Daoy (cell line): ENCODE data around the gene CREB5. TPM values are rescaled to one million over a fixed set of nuclear protein-coding genes. Genes with fewer than 3 reads are reported as not detected.
A peak's percentile ranks its signal among the peaks of the same experiment; 100 is the strongest.
"Not testable (repeated sequence)": the region's sequence is repeated elsewhere in the genome, so short reads cannot be mapped to it uniquely, and the experiment has no call there.

ENCODE experiments used
- DNase-seq: peaks from one replicate; pipeline ENCODE4 v3.0.0-alpha.2; 2015; ENCODE audit warnings: low read depth
- total RNA-seq: library from RNA; depleted of rRNA; stranded (reverse); fragments of >200 nt; shearing (Covaris generic); gene quantifications from 2 replicates; pipeline ENCODE4 v1.2.3, GENCODE V29; 2014

CREB5 gene
- total RNA-seq, 1 experiment from 2014 or later = 12.1 TPM

DNA sequence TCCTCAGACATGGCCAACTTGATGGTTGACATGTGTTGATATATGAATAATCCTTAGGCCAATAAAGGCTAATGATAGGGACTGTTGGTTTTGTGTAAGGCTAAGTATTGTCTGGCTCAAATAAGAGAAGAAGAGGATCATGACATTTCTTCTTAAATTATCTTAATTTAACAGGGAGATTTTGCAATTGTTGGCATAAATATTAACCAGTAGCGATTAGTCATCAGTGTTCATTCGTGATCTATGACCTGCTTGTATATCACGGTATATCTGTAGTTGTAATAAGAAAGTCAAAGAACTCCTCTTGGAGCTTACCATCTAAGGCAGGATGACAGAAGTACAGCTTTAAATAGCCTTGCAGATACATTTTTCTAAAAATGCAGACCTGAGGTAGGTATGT lies 196.4 kb downstream of the CREB5 start:
- no peak for DNase-seq

DNA sequence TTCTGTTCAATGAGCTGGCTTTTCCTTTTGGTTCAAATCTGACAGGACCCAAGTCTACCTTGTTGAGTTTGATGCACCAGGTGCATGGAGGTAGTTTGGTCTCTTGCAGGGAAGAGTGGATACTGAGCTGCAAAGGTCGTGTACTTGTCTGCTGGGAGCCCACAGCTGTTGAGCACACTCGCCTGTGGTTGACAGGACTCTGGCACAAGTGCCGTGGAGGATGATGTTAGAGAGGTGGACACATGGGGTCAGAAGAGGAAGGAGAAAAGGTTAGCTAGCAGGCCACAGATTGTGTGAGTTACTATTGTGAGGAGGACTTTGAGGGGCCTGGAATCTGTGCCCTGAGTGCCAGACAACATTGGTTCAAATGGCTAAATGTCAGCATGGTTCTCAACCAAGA lies 197.3 kb downstream of the CREB5 start:
- no peak for DNase-seq

DNA sequence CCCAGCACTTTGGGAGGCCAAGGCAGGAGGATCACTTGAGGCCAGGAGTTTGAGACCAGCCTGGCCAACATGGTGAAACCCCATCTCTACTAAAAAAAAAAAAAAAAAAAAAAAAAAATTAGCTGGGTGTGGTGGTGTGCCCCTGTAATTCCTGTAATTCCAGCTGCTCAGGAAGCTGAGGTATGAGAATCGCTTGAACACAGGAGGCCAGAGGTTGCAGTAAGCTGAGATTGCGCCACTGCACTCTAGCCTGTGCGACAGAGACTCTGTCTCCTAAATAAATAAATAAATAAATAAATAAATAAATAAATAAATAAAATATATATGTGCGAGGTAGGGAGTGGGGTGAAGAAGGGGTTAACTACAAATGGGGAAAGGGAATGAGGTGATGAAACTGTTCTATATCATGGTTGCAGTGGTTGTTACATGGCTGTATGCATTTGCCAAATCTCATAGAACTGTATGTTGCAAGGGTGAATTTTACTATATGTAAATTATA lies 199.1 kb downstream of the CREB5 start:
- DNase-seq = not testable (repeated sequence)

DNA sequence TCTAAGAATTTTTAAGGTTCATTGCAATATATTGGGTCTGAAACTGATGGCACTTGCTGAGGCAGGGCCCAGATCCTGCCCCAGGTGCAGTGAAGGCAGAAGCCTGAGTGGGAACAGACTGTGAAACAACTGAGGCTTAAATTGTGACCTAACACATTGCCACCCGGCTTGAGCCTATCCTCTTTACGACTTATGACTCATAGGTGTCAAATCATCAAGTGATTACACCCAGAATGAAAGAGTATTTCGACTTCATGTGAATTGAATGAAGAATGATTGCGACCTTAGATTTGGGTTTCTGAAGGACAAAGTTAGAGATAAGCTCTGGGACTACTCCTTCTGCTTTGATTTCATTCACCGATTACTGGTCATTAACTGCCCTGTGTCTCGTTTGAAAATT lies 200.9 kb downstream of the CREB5 start:
- DNase-seq = peak; percentile 32

DNA sequence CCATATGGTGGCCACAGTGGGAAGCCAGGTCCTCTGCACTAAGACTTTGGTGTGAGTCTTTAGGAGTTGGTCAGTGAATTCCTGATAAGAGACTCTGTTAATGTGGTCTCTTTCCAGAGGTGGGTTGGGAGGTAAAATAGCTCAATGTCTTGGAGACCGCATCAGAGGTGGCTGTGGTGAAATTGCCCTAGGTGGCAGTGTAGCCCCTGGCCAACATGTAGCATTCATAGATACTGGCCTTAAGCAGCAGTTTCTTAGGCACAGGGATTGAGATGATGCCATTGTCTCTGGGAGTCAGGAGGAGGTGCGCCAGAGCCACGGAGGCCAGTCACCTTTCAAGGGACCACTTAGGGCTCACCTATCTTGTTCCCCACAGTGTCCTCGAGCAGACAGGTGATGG lies 202.8 kb downstream of the CREB5 start:
- peak; percentile 10 for DNase-seq

DNA sequence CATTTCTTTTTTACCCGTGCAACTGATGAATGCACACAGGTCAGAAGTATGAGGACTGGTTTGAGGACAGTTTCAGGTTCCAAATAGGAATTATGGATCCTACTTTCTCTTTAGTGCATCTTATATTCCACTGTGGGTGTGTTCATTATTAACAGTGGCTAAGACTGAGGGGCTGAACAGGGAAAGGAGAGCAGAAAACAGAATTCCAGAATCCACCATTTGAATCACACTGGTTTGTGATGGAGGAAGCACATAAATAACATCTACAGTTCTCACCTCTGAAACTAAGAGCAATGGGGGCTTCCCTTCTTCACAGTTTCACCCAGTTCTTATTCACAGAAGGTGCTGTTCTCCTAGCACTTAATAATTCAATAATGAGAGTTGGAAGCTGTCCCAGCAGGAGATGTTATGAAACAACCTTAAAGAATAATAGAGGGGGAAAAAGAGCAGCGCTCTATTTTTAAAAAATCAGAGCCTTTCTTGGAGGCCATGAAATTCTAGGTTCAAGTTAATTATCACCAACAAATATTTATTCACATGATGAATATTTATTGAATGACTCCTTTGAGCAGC lies 205.1 kb downstream of the CREB5 start:
- no peak for DNase-seq

DNA sequence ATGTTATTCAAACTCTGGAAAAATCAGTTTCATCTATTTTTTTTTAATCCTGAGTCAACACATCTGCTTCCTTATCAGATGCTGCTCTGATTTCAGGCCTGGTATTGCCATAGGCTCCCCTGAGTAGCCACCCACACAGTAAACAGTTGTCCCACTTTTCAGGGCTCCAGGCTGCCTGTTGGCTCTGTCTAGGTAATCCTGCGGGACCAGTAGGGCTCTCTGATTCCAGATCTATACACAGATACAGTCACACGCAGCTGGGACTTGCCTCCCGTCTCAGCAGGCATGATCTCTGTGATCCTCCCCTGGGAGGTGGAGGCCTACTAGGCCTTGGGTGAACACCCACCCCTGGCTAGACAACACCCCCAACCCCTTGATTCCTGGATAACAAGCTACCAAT lies 206.1 kb downstream of the CREB5 start:
- DNase-seq = no peak

DNA sequence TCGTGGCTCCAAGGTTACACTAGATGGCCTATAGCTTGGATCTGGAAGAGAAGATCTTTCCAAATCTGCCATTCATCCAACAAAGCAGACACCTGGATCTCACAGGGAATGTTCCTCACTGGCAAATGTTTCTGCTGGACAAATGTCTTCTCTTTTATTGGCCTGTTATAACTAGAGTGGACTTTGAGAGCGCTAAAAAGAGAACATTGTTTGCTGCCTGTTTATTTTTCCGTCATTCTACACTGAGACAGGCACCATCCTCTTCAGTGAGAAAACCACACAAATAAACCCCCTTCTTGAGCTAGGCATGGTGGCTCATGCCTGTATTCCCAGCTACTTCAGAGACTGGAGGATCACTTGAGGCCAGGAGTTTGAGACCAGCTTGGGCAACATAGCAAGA lies 206.9 kb downstream of the CREB5 start:
- DNase-seq = no peak

DNA sequence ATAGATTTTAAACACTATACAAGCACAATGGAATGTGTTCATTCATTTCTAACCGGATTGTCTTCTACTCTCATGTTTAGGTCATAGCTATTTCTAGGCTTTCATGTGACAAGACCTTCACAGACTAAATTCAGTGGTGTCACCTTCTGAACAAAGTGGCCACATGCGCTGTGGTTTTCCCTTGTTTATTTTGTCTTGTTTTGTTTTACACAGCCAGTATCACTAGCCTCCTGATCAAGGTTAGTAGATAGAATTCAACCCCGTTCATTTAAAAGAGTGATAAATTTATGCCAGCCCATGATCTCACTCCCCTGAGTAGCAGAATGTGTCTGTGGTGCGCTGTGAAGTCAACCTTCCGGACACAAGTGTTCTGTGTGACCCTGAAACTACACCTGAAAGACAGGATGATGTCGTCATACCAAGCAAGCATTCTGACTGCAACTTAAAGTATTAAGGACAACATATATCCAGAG lies 209.1 kb downstream of the CREB5 start:
- no peak for DNase-seq

DNA sequence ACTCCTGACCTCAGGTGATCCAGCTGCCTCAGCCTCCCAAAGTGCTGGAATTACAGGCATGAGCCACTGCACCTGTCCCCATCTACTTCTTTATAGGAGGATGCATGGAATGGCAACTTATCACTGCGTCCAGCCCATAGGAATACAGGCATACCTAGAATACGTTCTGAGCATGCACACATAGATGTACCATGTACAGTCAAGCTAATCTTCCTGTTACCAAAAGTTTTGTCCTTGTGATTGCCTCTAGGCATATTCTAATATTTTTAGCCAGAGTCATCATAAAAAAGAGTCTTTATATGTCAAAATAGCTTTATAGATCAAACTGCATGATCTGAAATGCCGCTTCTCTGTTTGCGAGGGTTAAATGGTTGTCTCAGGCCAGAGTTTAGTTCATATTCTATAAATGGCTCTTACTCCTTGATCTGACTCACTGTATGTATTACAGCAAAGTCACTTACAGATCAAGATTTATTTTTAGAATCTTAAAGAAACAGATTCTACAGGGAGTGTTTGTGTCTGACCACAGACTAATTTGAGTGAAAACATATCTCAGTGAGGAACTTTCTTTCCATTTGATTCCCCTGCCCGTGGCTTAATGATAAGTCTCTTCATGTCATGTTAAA lies 210.9 kb downstream of the CREB5 start:
- DNase-seq = no peak

DNA sequence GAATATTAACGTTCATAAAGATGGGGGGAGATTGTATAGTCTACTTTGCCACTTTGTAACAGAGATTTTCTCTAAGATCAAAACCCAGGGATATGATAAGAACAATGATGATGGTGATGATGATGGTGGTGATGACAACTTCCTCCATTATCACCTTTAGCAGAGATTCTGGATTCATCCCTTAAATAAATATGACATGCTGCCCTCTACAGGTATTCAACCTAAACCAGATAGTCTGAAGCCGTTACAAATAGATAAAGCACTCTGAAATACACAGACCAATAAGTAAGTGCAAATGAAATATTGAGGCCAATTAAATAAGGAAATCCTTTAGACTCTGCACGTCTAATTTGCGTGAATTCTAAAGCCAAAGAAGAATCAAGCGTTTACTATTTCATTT lies 211.5 kb downstream of the CREB5 start:
- peak; percentile 19 for DNase-seq

DNA sequence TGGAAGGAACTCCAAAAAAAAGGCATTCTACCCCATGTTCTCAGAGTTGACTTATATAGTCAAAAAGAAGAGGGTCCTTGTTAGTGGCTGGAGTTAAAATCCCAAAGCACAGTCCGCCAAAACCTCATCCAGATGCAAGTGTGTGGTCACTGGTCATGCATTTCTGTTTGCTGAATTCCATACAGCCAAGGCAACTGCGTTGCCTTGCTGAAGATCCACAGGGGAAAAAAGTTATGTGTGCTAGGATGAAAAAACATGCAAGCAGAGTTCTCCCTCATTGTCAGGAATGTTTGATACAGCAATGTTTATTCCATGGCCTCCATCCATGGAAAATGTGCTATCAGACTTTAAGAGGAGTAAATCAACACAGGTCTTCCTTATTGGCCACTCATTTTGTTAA lies 213.1 kb downstream of the CREB5 start:
- DNase-seq = no peak

DNA sequence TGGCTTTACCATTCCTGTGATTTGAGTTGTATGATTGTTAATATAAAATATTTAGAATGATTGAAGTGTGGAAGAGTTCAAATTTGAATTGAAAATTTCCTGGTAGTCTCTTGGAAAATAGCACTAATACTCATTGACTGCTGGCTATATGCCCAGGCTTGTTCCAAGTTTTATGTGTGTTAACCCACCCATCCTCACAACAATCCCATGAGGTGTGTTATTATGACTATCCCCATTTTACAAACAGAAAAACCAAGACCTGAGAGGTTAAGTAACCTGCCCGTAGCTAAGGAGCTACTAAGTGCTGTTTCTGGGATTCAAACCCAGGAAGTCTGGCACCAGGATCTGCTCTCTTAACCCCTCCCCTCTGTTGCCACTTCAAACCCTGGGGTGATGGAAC lies 213.9 kb downstream of the CREB5 start:
- DNase-seq = no peak

DNA sequence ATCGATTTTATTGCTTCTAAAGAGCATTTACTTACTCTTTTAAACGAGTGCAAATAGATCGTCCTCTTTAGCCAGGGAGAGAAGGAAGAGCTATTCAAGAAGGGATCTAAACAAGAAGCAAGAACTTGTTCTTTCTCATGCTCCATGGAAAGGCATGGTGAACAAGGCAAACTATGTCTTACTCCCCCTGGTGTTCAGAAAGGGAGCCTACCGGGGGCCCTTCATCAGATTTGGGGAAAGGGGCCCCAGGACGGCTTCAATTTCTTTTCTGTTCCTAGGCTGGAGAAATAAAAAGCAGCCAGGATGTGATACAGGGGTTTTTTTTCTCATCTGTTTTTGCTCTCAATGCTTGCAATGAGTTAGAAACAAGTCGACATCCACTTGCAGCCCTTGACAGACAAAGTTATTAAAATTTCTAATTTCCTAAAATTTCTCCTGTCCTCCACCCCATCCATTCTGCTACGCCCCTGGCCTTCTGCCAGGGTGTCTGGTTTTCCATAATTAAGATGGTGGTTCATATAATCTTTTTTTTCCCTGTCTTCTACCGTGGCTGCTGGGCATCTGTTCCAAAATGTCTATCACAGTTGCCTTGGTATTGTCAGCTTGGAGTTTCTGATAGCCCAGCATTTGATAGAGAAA lies 214.4 kb downstream of the CREB5 start:
- peak; percentile 49 for DNase-seq

DNA sequence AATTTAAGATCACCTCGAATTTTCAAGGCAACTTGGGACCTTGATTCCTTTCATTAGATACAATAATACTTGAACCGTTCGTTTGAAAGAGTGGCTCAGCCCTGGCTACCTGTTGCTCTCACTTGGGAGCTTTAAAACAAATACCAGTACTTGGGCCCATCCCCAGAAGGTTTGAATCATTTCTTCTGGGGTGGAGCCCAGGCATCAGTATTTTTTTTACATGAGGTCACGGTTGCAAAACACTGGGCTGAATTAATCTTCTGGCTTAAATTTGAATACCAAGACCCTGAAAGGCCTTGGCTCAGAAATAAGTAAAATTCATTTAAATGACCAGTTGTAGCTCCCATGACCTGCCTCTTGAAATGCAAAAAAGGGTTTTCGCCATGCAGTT lies 214.9 kb downstream of the CREB5 start:
- DNase-seq = no peak

DNA sequence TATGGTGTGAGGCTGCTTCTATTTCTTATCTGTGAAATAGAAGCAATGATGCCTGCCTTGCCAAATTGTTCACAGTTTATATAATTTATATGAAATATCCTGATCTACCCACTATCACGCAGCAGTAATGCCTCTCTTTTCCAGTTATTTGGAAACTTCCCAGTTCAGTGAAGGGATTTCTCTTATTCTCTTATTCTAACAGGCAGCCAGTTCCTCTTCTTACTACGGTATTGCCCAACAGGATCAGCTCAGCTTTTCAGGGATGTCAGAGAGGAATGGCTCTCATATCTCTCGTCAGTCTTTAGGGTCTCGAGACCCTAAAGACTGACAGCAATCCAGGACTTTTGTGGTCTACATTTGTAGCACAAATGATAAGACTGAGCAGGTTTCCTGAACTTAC lies 215.6 kb downstream of the CREB5 start:
- no peak for DNase-seq

DNA sequence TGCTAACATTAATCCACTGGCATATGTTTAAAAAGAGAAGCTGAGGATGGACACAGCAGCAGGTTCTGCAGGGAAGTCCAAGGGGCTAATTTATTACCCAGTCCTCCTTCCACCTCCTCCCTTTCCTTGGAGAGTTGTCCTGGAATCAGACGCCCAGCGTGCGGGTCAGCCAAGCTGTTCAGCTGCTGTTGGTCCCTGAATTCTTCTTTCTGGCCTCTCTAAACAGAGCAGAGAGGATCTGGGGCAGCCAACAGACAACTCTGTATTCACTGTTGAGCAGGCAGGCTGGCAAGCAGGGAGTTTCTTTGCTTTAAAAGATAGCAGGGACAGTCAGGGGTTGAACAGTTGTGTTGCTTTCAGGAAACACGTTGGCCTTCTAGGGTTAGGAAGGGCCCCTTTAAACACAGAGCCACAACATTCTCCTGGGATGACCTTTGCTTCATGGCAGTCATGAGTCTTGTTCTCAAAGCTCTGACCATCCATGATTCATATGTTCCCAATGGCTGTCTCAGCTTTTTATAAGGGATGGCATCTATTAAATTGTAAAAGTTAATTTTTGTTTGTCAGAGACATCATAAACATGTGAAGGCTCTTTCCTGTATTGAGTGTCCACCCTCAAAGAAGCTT lies 217.0 kb downstream of the CREB5 start:
- DNase-seq = no peak

DNA sequence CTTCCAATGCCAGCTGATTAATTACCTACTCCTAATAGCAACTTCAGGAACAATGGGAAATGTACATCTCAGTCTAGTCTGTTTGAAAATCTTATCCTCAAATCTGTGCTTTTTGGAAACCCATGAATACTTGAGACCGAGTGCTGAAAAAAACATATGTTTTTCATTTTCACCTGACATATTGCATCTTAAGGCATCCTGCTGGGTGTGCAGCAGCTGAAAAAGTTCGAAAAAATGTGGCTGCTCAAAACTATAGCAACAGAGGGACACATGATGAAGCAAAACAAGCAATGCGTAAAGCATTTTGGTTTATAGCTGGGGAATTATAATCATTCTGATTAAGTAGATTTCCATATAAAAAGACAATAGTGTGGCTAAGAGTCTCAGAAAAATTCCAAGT lies 218.0 kb downstream of the CREB5 start:
- DNase-seq = no peak

DNA sequence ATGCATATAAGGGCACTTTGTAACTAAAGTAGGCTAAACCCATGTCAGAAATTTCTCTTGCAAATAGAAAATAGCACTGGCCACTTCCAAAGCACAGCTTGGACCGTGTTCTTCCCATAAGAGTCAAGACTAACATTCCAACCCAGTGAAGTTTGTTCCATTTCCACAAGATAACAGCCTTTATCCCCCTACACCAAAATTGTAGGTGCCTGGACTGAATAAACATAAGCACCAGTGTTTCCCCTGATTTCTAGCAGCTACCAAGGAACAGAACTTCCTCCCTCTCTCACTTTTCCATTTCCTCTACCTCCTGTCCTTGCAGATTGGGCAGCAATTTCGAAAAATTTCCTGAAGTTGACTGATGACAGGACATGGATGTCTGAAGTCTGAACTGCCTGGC lies 219.7 kb downstream of the CREB5 start:
- DNase-seq = no peak

DNA sequence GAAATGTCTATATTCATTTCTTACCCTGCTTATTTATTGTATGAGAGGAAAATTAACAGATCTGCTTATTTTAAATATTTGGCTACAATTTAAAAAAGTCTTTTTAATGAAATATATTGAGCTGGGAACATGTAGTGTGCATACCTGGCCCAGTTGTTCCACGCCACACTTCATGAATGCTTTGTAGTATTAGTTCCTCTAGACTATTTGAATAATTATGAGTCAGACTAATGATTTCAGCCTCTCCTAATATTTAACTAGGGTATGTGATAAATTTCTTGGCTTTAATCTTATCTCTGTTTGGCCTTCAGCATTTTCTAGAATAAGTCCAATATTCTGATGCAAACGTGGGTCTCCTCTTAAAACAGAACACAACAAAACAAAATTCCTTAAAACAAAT lies 226.6 kb downstream of the CREB5 start:
- no peak for DNase-seq

DNA sequence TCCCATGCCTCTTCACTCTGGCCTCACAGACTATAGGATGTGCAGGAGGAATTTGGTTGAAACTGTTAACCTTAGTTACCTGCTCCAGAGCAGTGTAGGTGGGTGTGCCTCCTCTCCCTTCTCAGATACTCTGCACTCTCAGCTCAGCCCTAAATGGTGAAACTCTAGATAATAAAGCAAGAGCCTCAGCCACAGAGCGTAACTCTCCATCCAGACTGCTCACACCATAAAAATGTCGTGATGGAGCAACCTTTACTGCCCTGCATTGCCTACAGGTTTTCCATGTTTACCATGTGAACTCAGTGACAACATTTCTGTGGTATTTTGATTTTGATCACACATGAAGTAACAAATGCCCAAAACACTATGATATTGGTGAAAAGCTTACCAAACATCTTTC lies 227.7 kb downstream of the CREB5 start:
- no peak for DNase-seq

DNA sequence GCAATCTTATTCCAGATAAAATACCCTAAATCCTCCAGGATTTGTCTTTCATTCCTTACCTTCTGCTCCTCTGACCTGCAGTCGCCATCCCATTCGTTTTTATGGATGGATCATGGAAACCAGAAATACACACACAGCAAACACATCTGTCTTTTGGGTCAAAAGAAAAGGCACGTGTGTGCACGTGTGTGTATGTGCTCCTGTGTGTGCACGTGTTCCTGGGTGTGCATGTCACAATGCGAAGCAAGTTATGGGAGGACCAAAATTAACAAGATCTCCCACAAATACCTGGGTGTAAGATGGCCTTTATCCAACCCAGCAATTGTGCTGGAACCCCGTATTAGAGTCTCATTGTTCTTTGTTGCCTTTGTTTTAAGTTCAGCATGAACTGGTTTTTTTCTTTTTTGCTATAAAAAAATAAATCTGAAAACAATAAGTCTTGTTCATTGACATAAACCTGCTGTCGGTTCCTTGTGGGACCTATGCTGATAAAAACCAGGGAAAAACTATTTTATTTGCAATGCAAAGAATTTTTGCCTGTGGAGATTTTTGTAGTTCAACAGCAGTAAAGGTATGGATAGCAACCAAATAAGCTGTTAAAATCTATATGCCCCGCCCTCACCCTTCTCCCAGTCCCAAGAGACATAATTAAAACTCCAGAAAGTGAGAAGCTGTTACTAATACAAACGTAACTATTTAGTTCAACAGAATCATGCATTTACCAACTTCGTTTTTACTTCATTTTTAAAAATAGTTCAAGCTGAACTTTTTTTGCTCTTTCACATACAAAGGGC lies 229.6 kb downstream of the CREB5 start:
- DNase-seq = no peak
